Liver (tissue), 9 donors: ENCODE results near the gene EFCAB11. TPM values are rescaled to one million over a fixed set of nuclear protein-coding genes. Genes with fewer than 3 reads are reported as not detected.

ENCODE experiments used
- DNase-seq: peaks from one replicate; pipeline ENCODE4 v3.0.0-alpha.2; 2017; ENCODE audit warnings: low spot score
- H3K27ac ChIP-seq, 2 donors: one replicate each; pipeline ENCODE4 v1.7.0; 2013; ENCODE audit warnings: inconsistent platforms in 2 of 2, low read length in 2 of 2, control low read depth in 1 of 2, low read depth in 1 of 2, mild to moderate bottlenecking in 1 of 2
- H3K27me3 ChIP-seq, 4 donors: one replicate each; pipeline versions ENCODE4 v1.6.1 to v1.7.0; 2013; ENCODE audit warnings: low read length in 3 of 4, inconsistent platforms in 1 of 4, mild to moderate bottlenecking in 1 of 4, moderate library complexity in 1 of 4; ENCODE audit not compliant: control insufficient read depth in 4 of 4, insufficient read depth in 4 of 4
- H3K36me3 ChIP-seq, 4 donors: one replicate each; pipeline versions ENCODE4 v1.6.1 to v1.7.0; 2013; ENCODE audit warnings: low read length in 3 of 4, mild to moderate bottlenecking in 3 of 4, low read depth in 1 of 4, moderate library complexity in 1 of 4; ENCODE audit not compliant: control insufficient read depth in 4 of 4, insufficient read depth in 3 of 4
- H3K4me1 ChIP-seq, 4 donors: one replicate each; pipeline versions ENCODE4 v1.6.1 to v1.7.0; 2013; ENCODE audit warnings: low read length in 3 of 4, mild to moderate bottlenecking in 3 of 4, moderate library complexity in 1 of 4; ENCODE audit not compliant: control insufficient read depth in 4 of 4, insufficient read depth in 4 of 4
- H3K4me3 ChIP-seq, 3 donors: one replicate each; pipeline versions ENCODE4 v1.6.1 to v1.7.0; 2013; ENCODE audit warnings: low read length in 3 of 3, control low read depth in 1 of 3, low read depth in 1 of 3, mild to moderate bottlenecking in 1 of 3
- H3K9ac ChIP-seq, 2 donors: one replicate each; pipeline ENCODE4 v1.7.0; 2013; ENCODE audit warnings: low read length in 2 of 2, mild to moderate bottlenecking in 2 of 2, moderate library complexity in 2 of 2, control low read depth in 1 of 2, low read depth in 1 of 2
- H3K9me3 ChIP-seq, 4 donors: one replicate each; pipeline versions ENCODE4 v1.6.1 to v1.7.0; 2013; ENCODE audit warnings: low read length in 3 of 4; ENCODE audit not compliant: control insufficient read depth in 4 of 4
- ATF3 ChIP-seq: IDR thresholded peaks from 2 replicates; pipeline ENCODE4 v1.6.1; 2016; ENCODE audit warnings: antibody characterized with exemption
- EGR1 ChIP-seq, 2 donors: IDR thresholded peaks; 2 replicates each; pipeline ENCODE4 v1.6.1; 2016 to 2018; ENCODE audit warnings: antibody characterized with exemption in 2 of 2, low read depth in 2 of 2
- FOXA1 ChIP-seq: IDR thresholded peaks from 2 replicates; pipeline ENCODE4 v1.6.1; 2016; ENCODE audit warnings: antibody characterized with exemption
- FOXA2 ChIP-seq: IDR thresholded peaks from 2 replicates; pipeline ENCODE4 v1.6.1; 2016; ENCODE audit warnings: antibody characterized with exemption
- HNF4A ChIP-seq, 2 donors: conservative IDR thresholded peaks; 2 replicates each; pipeline ENCODE4 v1.6.1; 2016; ENCODE audit warnings: antibody characterized with exemption in 2 of 2, mild to moderate bottlenecking in 2 of 2
- HNF4G ChIP-seq: IDR thresholded peaks from 2 replicates; pipeline ENCODE4 v1.6.1; 2016; ENCODE audit warnings: antibody characterized with exemption
- JUND ChIP-seq, 2 donors: IDR thresholded peaks; 2 replicates each; pipeline ENCODE4 v1.6.1; 2016; ENCODE audit warnings: antibody characterized with exemption in 2 of 2
- NR2F2 ChIP-seq: IDR thresholded peaks from 2 replicates; pipeline ENCODE4 v1.6.1; 2016; ENCODE audit warnings: antibody characterized with exemption
- RAD21 ChIP-seq, 2 donors: IDR thresholded peaks; 2 replicates each; pipeline ENCODE4 v1.6.1; 2016; ENCODE audit warnings: antibody characterized with exemption in 2 of 2, mild to moderate bottlenecking in 2 of 2
- RXRA ChIP-seq, 2 donors: IDR thresholded peaks; 2 replicates each; pipeline ENCODE4 v1.6.1; 2017 to 2018; ENCODE audit warnings: antibody characterized with exemption in 2 of 2, mild to moderate bottlenecking in 1 of 2
- SP1 ChIP-seq: IDR thresholded peaks from 2 replicates; pipeline ENCODE4 v1.6.1; 2018; ENCODE audit warnings: antibody characterized with exemption, mild to moderate bottlenecking
- TAF1 ChIP-seq: conservative IDR thresholded peaks from 2 replicates; pipeline ENCODE4 v1.6.1; 2016; ENCODE audit warnings: antibody characterized with exemption, mild to moderate bottlenecking
- YY1 ChIP-seq: IDR thresholded peaks from 2 replicates; pipeline ENCODE4 v1.6.1; 2016; ENCODE audit warnings: antibody characterized with exemption, mild to moderate bottlenecking
- whole genome bisulfite sequencing: extraction: QIAGEN DNeasy Blood & Tissue Kit; methylation state at CpG from one replicate; pipeline ENCODE4 v1.1.7; 2013; 5-methylcytosine and 5-hydroxymethylcytosine counted together
- polyA plus RNA-seq, 2 donors: library from polyadenylated mRNA; stranded (reverse) in 1 of 2; unstranded in 1 of 2; fragments of 200-250 nt in 1 of 2; fragments of >200 nt in 1 of 2; fragmentation: Nextera tagmentation in 1 of 2; extraction: Ambion mirVana in 1 of 2; gene quantifications; one replicate each; pipeline versions ENCODE4 v1.2.1 to v1.2.3, GENCODE V29; 2013 to 2015
- total RNA-seq, 2 donors: library from RNA; depleted of rRNA; stranded (reverse); fragments of >200 nt; gene quantifications; one replicate each; pipeline ENCODE4 v1.2.3, GENCODE V29; 2014
- TF ChIP-seq, protein P1 (sequence below): fragments of 150-350 bp; IDR thresholded peaks from 2 replicates; pipeline ENCODE4 v1.5.1; 2017; ENCODE audit warnings: improper control_type of control experiment, low read depth, low read length; ENCODE audit not compliant: missing input control
- TF ChIP-seq, protein P2 (sequence below): IDR thresholded peaks from 2 replicates; pipeline ENCODE4 v1.6.1; 2016; ENCODE audit warnings: antibody characterized with exemption
- TF ChIP-seq, protein P3 (sequence below): IDR thresholded peaks from 2 replicates; pipeline ENCODE4 v1.6.1; 2016; ENCODE audit warnings: antibody characterized with exemption
- donor health status: healthy.
- donor health status: healthy.
- donor health status: healthy.
- donor health status: healthy.
- donor health status: healthy.

The EFCAB11 gene
- total and polyA plus RNA-seq, 4 donors, result 2.1 to 4.7 (median 3.4) TPM

- Histone ChIP-seq H3K4me1 (no peaks in the 10 kb centered on the region), H3K4me3 (no peak overlapping the region), H3K9me3 (no peaks in the 10 kb centered on the region), H3K27ac (no peak overlapping the region), H3K9ac (no peak overlapping the region), H3K36me3 (no peaks in the 10 kb centered on the region), H3K27me3 (no peaks in the 10 kb centered on the region)
- TF ChIP-seq SP1 (no peak), FOXA1 (no peak), RAD21 (IDR thresholded peaks at IDR 0.05) (no peak), TAF1 (no peak), FOXA2 (no peak)
- WGBS, result 93% methylated on average over 5 of the region's 5 CpGs
- DNase-seq, result no peak
Measured at GRCh38 chr14:89811954-89812575, 142.5 kb downstream of the EFCAB11 start.

DNA sequence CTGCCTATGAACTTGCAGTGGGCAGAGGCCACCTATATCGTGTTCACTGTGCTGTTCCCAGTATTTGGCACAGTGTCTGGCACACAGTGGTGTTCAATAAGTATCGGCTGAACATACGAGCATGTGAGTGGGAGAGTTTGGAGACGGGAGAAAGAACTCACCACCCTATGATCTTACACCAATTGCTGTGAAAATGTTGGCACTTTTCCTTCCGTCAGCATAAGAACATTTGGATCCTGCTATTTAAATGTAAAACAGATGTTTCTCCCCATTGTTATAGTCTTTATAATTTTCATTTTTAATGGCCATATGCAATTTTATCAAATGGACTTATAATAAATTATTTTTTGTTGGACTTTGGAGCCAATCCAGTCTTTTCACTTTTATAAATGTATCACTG lies 144.4 kb downstream of the EFCAB11 start:
- DNase-seq, result no peak
- Histone ChIP-seq H3K4me3 (no peak overlapping the region), H3K27ac (no peak overlapping the region), H3K9ac (no peak overlapping the region), H3K36me3 (no peaks in the 10 kb centered on the region), H3K4me1 (no peaks in the 10 kb centered on the region), H3K9me3 (no peaks in the 10 kb centered on the region), H3K27me3 (no peaks in the 10 kb centered on the region)
- TF ChIP-seq FOXA1, result no peak
- no peak for TF ChIP-seq JUND (IDR thresholded peaks at IDR 0.05)
- no peak for TF ChIP-seq NR2F2
- TF ChIP-seq FOXA2, result no peak
- TF ChIP-seq, protein P1, sequence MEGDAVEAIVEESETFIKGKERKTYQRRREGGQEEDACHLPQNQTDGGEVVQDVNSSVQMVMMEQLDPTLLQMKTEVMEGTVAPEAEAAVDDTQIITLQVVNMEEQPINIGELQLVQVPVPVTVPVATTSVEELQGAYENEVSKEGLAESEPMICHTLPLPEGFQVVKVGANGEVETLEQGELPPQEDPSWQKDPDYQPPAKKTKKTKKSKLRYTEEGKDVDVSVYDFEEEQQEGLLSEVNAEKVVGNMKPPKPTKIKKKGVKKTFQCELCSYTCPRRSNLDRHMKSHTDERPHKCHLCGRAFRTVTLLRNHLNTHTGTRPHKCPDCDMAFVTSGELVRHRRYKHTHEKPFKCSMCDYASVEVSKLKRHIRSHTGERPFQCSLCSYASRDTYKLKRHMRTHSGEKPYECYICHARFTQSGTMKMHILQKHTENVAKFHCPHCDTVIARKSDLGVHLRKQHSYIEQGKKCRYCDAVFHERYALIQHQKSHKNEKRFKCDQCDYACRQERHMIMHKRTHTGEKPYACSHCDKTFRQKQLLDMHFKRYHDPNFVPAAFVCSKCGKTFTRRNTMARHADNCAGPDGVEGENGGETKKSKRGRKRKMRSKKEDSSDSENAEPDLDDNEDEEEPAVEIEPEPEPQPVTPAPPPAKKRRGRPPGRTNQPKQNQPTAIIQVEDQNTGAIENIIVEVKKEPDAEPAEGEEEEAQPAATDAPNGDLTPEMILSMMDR, result no peak
- no peak for TF ChIP-seq SP1
- no peak for TF ChIP-seq EGR1 (IDR thresholded peaks at IDR 0.05; ENCODE audit: low read depth in 2 of 2)
- no peak for TF ChIP-seq HNF4G
- TF ChIP-seq, protein P2, sequence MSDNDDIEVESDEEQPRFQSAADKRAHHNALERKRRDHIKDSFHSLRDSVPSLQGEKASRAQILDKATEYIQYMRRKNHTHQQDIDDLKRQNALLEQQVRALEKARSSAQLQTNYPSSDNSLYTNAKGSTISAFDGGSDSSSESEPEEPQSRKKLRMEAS, result no peak
- no peak for TF ChIP-seq TAF1
- no peak for TF ChIP-seq RAD21 (IDR thresholded peaks at IDR 0.05)
- no peak for TF ChIP-seq RXRA (IDR thresholded peaks at IDR 0.05)
- no peak for TF ChIP-seq HNF4A (conservative IDR thresholded peaks at IDR 0.05)
- 94% methylated on average over 5 of the region's 5 CpGs for WGBS

GRCh38 chr14:89807892-89808291 lies 146.6 kb downstream of the EFCAB11 start:
- TF ChIP-seq, protein P1, result no peak
- TF ChIP-seq RAD21 (IDR thresholded peaks at IDR 0.05) (no peak), HNF4G (no peak), HNF4A (conservative IDR thresholded peaks at IDR 0.05) (no peak), TAF1 (no peak), ATF3 (no peak), RXRA (IDR thresholded peaks at IDR 0.05) (no peak), YY1 (no peak), FOXA1 (no peak), EGR1 (IDR thresholded peaks at IDR 0.05; ENCODE audit: low read depth in 2 of 2) (no peak)
- TF ChIP-seq, protein P3, sequence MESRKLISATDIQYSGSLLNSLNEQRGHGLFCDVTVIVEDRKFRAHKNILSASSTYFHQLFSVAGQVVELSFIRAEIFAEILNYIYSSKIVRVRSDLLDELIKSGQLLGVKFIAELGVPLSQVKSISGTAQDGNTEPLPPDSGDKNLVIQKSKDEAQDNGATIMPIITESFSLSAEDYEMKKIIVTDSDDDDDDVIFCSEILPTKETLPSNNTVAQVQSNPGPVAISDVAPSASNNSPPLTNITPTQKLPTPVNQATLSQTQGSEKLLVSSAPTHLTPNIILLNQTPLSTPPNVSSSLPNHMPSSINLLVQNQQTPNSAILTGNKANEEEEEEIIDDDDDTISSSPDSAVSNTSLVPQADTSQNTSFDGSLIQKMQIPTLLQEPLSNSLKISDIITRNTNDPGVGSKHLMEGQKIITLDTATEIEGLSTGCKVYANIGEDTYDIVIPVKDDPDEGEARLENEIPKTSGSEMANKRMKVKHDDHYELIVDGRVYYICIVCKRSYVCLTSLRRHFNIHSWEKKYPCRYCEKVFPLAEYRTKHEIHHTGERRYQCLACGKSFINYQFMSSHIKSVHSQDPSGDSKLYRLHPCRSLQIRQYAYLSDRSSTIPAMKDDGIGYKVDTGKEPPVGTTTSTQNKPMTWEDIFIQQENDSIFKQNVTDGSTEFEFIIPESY, result no peak
- TF ChIP-seq, protein P2, result no peak
- no peak for DNase-seq
- no peak overlapping the region for H3K9ac ChIP-seq
- WGBS, result 85% methylated on average over 6 of the region's 6 CpGs
- H3K27ac ChIP-seq, result no peak overlapping the region
- H3K4me3 ChIP-seq, result no peak overlapping the region
- H3K36me3 ChIP-seq, result peaks cover 0 to under 1% (median 0%) of the 10 kb centered on the region in 4 donors
- H3K4me1 ChIP-seq, result no peaks in the 10 kb centered on the region
- H3K9me3 ChIP-seq, result no peaks in the 10 kb centered on the region
- H3K27me3 ChIP-seq, result no peaks in the 10 kb centered on the region
